Adrenal gland (tissue), 5 donors: Measurements from ENCODE around the gene TMA16.

Source experiments
- POLR2A ChIP-seq, 2 donors: fragments of 450-650 bp; IDR thresholded peaks; one replicate each; pipeline ENCODE4 v1.6.1; 2017; ENCODE audit warnings: antibody characterized with exemption in 2 of 2, mild to moderate bottlenecking in 2 of 2, moderate library complexity in 1 of 2
- TF ChIP-seq, protein P1 (sequence below), 6 experiments: fragments of 450-650 bp in 4 of 6; fragments of 200-600 bp in 2 of 6; sonication (generic) in 1 of 6; IDR thresholded peaks; 1 replicate in 5 of 6; 2 replicates in 1 of 6; pipeline versions ENCODE4 v1.5.1 to v1.8.0; 2016 to 2021; ENCODE audit warnings: antibody characterized with exemption in 6 of 6, mild to moderate bottlenecking in 2 of 6, moderate library complexity in 1 of 6
- donor health status: DM: no; HTN: no; CAD: no.

DNA sequence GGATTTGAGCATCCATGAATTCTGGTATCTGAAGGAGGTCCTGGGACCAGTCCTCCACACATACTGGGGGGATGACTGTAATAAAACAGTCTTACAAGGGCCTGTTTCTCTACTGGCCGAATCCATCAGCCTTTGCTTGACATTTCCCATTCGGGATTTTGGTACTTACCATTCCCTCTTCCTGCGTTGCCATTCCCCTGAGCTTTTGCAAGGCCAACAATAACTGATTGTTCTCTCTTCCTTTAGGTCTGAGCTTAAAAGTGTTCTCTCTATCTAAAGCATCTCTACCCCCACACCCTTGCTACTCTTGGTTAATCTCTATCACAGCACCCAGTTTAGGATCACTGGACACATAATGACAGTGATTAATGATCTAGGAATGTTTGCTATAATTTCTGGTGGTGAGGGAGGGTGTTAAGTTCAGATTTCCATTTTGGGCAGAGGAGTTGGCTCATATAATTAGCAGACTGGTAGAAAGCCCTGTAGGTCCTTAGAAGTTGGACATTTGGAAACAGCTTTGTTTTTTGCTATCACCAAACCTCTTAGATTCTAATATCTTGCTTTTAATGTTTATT lies 29.4 kb downstream of the TMA16 start:
- TF ChIP-seq, protein P1, sequence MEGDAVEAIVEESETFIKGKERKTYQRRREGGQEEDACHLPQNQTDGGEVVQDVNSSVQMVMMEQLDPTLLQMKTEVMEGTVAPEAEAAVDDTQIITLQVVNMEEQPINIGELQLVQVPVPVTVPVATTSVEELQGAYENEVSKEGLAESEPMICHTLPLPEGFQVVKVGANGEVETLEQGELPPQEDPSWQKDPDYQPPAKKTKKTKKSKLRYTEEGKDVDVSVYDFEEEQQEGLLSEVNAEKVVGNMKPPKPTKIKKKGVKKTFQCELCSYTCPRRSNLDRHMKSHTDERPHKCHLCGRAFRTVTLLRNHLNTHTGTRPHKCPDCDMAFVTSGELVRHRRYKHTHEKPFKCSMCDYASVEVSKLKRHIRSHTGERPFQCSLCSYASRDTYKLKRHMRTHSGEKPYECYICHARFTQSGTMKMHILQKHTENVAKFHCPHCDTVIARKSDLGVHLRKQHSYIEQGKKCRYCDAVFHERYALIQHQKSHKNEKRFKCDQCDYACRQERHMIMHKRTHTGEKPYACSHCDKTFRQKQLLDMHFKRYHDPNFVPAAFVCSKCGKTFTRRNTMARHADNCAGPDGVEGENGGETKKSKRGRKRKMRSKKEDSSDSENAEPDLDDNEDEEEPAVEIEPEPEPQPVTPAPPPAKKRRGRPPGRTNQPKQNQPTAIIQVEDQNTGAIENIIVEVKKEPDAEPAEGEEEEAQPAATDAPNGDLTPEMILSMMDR (IDR thresholded peaks at IDR 0.05): no peak
- TF ChIP-seq POLR2A (IDR thresholded peaks at IDR 0.05): no peak
